ENCODE results near the gene POTEH.
"Not testable (repeated sequence)": the region's sequence is repeated elsewhere in the genome, so short reads cannot be mapped to it uniquely, and the experiment has no call there.

The POTEH gene

GRCh38 chr22:15689749-15690125, at the start of gene POTEH:
TSS of gene POTEH (plus strand) at chr22:15690026. CDS start at chr22:15690078, 52 bp downstream.
- not testable (repeated sequence) for TF ChIP-seq GATA3, GATA2 (IDR thresholded peaks at IDR 0.05; ENCODE audit: low read depth, low read length)
